GM18907 (cell line): ENCODE results near the gene CEP95.
A peak's percentile ranks its signal among the peaks of the same experiment; 100 is the strongest.
"Not testable (repeated sequence)": the region's sequence is repeated elsewhere in the genome, so short reads cannot be mapped to it uniquely, and the experiment has no call there.

Experiments
- ATAC-seq: cut with Tn5 transposase; IDR thresholded peaks from one replicate; pipeline ENCODE4 v1.9.1; 2021; ENCODE audit warnings: mild to moderate bottlenecking, moderate library complexity; ENCODE audit not compliant: unreplicated experiment

CEP95 gene, protein sequence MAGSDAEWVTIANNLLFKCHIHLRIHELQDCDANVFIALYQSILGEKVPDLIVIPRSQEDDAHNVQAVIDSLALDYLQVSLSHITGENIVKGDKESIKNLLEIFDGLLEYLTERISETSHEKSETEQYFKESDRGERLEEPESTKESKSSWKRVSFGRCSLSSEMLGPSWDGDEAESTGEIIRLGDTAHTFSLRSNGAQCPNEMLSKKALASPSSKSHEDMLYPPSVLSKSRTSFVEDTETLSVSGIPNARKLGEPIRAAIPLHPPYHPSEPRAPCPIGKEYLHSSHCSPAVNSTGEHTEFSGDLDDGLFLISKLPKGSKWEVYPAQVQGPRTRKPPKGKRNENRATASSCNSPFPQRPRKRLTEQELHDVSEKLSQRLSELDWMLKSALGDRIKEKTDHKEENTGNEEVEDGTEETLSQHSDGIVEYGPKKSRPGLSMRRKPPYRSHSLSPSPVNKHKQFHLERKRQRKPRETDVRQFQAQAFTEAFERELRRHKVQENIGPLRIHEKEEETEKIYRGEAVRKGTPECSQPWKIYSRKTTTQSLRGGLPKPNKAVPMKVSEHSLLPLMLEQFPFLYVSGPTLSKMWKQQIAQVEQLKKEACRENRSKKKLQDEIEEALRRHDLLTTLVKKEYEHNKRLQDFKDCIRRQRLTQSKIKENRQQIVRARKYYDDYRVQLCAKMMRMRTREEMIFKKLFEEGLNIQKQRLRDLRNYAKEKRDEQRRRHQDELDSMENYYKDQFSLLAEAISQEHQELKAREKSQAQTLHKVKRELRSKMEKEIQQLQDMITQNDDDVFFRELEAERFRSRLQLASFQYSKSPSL

DNA sequence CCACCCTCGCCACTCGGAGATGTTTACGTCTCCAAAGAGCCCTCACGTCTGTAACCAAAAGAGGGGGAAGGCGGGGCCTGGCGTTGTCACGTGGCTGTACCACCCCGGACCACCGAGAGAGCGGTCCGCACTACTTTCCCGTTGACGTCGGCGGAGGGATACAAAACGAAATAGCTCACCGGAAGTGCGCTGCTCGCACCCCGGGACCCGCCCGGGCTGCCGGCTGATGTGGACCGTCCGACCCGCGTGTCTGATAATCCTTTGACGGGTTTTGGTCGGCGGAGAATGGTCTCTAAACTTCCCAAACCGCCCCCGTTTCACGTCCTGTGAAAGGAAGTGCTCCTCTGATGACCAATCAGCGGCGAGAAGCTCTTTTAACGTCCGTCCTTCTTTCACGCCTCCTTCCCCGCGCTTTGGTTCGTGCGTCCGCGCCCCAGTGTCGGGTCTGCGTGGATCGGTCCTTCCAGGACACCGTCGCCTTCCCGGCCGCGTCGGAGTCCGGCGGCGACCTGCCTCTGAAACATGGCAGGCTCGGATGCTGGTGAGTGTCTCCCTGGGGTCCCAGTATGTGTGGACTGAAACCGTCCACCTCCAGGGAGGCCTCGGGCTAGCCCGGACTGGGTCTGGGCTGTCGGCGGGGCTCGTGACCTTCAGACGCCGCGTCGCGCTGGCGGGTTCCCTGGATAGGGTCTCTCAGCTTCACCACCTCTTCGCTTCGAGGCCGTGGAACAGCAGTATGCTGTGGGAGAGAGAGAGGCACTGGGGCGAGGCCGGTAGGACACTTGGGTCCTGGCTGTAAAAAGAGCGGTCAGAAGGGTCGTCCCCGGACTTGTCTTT lies at the start of gene CEP95:
Gene CEP95, plus strand, starts transcription at position 402 of the 837 bp plus-strand sequence. Its CDS starts 121 bp downstream, at position 523.
- peak; percentile 74 for ATAC-seq

DNA sequence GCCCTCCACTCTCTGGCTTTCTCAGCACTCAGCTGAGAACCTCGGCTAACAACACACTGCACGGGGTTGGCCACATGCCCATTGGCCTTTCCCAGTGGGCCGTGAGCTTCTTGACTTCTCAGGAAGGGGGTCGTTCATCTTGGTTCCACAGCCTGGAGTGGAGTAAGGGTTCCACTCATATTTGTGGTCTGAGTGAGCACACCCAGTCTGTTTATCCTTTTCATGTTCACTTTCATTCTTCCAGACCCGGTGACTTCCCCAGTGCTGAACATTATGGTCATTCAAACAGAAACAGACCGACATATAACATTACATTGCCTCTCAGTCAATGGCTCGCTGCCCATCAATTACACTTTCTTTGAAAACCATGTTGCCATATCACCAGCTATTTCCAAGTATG lies 49.6 kb upstream of the CEP95 start:
- ATAC-seq, result no peak

DNA sequence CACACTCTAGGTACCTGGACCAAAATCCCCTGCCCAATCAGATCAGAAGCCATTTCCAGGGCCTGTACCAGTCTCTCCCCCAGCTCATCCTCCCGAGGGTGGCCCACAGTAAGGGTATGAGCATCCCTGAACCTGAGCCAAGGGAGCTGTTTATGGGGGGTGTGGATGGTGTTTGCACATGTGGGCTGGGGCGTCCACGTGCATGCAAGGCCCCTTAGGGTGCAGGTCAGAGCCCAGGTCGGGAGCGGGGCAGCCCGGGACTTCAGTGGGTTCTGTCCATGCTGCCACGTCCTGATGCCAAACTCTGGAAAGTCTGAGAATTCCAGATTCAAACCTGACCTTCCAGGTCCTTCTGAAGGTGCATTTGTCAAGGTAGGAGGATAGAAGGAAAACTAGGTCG lies 48.0 kb upstream of the CEP95 start:
- ATAC-seq, result no peak

DNA sequence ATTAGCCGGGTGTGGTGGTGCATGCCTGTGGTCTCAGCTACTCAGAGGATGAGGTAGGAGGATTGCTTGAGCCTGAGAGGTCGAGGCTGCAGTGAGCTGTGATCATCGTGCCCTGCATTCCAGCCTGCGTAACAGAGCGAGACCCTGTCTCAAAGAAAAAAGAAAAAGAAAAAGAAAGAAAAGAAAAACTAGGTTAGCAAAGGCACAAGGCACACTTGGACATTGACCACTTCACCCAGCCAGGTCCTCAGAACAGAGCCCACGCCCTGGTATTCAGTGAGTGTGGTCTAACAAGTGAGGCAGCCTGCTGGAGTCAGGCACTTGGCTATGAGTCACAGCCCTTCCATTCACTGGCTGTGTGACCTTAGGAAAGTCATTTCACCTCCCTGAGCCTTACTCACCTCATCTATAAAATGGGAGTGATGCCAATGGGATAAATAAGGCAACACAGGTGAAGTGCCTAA lies 47.5 kb upstream of the CEP95 start:
- ATAC-seq, result no peak

DNA sequence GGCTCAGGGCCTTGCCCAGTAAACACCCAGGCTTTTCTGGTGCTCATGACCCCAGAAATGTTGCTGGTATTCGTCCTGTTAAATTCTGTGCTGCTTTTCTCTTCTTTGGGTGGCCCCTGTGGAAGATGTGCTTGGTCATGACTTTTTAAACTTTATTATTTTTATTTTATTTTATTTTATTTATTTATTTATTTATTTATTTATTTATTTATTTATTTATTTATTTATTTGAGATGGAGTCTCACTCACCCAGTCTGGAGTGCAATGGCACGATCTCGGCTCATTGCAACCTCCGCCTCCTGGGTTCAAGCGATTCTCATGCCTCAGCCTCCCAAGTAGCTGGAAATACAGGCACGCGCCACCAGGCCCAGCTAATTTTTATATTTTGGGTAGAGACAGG lies 47.0 kb upstream of the CEP95 start:
- ATAC-seq, result not testable (repeated sequence)

DNA sequence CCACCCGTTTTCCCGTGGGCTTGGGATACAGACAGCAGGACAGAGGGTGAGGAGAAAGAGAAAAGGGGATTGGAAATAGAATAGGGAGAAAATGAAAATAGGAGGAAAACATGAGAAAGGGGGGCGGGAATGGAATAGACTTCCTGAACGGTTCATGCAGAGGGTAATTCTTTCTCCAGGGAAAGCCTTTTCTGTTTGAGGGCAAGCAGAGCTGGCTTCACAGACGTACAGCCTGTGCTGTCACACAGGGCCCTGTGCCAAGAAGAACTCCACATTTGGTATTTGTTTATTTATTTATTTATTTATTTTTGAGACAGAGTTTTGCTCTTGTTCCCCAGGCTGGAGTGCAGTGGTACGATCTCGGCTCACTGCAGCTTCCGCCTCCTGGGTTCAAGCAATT lies 45.8 kb upstream of the CEP95 start:
- ATAC-seq, result no peak

DNA sequence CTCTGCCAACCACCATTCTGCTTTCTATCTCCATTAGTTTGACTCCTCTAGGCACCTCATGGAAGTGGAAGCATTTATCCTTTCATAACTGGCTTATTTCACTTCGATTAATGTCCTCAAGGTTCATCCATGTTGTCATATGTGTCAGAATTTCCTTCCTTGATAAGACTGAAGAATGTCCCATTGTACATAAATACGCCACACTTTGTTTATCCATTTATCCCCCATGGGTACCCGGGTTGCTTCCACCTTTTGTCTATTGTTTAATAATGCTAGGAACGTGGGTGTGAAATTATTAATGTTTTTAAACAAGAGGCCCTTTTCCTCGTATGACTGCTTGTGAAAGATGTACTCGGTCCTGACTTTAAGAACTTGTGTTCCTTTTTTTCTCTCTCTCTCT lies 45.0 kb upstream of the CEP95 start:
- no peak for ATAC-seq

DNA sequence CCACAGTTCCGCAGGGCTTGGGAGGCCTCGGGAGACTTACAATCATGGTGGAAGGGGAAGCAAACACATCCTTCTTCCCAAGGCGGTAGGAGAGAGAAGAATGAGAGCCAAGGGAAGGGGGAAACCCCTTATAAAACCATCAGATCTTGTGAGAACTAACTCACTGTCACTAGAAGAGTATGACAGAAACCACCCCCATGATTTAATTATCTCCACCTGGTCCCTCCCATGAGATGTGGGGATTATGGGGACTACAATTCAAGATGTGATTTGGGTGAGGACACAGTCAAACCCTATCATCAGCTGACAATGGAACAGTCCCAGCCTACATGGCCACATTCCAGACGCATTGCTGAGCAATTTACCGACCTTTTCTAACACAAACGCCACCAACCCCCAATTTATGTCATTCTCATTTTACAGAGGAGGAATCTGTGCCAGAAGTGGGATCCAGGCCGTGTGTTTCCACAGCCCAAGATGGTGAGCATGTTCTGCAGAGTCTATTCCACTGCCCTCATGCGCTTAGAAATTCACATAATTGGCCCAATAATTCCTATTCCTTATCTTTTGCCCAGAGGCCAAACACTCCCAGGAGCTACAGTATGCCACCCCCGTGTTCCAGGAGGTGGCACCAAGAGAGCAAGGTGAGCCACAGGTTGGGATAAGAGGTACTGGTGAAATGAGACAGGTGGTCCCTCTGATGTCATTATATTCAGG lies 40.6 kb upstream of the CEP95 start:
- no peak for ATAC-seq

DNA sequence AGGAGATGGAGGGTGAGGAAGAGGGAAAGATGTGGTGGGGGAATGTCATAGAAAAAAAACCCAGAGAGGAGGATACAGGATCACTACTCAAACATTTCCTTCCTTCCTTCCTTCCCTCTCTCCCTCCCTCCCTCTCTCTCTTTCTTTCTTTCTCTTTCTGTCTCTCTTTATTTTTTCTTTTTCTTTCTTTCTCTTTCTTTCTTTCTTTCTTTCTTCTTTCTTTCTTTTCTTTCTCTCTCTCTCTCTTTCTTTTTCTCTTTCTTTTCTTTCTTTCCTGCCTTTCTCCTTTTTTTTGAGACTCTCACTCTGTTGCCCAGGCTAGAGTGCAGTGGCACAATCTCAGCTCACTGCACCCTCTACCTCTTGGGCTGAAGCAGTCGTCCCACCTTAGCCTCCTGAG lies 39.9 kb upstream of the CEP95 start:
- ATAC-seq, result not testable (repeated sequence)

DNA sequence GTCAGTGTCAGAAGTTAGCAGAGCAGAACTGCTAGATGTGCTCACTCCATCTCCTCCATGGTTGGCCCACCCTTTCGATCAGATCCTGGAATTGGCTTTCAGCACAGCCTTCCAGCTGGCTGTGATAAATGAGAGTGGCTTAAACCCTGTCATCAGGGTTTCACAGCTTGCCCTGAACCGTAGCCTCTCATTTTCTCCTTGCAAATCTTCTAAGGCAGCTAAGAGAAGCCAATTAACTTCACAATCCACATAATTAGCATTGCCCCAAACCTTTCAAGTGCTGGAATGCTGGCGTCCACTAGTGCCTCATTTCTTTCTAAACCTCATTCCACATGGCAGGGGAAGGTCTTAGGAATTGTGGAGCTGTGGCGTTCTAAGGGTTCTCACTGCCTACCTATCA lies 36.2 kb upstream of the CEP95 start:
- no peak for ATAC-seq

DNA sequence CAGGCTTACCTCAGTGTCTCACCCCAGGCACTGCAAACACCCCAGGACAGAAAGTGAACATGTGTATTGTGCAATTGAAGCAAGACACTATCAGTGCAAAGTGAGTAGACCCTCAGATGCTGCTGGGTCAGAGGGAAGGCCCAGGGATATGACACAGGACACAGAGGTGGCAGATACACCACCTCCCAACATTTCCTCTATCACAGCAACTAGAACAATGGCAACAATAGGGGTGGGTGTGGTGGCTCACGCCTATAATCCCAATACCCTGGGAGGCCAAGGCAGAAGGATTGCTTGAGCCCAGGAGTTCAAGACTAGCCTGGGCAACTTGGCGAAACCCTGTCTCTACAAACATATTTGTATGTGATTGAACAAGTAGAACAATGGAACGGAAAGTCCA lies 35.3 kb upstream of the CEP95 start:
- no peak for ATAC-seq

DNA sequence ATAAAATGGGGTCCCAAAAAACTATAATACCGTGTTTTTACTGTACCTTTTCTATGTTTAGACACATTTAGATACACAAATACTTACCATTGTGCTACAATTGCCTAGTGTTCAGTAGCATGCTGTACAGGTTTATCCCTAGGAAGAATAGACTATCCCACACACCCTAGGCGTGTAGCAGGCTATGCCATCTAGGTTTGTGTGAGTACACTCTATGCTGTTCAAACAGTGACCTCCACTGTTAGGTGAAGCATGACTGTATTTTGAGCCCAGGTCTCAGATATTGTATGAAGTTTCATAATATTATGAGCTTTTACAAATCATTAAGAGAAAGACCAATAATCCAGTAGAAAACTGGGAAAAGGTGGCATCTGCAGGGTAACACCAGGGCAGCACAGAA lies 34.2 kb upstream of the CEP95 start:
- ATAC-seq, result no peak

DNA sequence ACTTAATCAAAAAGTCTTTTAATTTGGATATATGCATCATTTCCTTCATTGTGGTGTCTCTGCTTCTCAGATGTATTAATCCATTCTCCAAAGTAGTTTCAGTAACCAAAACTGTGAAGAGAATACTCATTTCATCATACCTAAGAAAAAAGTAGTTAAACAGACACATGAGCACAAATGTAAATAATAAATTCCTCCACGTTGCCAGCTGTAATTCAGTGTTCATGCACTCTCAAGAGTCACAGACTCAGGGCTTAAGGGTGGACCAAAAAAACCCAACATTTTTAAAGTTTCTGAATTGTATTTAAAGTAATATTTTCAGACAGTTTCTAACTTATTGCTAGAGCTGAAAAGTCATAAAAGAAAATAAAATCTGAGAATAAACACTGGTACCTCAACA lies 28.9 kb upstream of the CEP95 start:
- no peak for ATAC-seq

DNA sequence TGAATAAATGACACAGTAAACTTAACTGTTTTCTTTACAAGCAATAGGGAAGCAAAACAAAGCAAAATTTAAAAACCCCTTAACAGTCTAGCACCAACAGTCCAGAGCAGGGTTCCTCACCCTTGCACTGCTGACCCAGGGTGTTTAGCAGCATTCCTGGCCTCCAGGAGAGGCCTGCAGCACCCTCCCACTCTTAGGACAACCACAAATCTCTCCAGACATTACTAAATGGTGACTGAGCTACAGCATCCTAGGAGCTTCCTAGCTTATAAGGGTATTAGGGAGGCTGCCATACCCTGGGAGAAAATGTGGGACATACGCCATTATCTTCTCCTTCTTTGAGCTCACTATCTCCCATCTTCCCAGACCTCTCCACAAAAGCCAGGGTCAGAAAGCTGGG lies 25.8 kb upstream of the CEP95 start:
- no peak for ATAC-seq

DNA sequence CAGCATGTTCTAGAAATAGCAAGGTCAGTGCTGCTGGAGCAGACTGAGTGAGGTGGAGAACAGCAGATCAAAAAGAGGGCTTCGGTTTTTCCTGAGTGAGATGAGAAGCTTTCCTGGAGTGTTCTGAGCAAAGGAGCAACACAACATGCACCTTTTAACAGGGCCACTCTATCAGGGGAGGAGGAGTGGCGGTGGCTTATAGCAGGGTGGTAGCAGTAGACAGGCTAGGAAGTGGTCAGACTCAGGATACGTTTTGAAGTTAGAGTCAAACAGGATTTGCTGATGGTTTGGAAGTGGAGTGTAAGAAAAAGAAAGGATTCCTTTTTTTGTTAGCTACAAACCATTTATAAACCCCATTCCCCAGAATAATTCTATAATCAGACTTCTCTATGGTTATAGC lies 22.4 kb upstream of the CEP95 start:
- no peak for ATAC-seq

DNA sequence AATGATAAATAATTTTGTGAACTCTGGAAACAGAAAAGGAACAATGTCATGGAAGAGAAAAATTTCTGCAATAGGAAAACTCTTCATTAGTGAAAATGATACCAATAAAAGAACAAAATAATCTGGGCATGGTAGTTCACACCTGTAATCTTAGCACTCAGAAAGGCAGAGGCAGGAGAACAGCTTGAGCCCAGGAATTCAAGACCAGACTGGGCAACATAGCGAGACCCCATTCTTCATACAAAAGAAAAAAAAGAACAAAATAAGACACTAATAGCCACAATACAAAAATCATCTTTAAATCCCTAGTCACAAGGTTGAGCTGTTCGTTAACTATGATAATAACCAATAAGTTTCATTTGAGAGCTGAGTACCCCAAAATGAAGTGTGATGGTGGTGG lies 18.5 kb upstream of the CEP95 start:
- ATAC-seq, result no peak

DNA sequence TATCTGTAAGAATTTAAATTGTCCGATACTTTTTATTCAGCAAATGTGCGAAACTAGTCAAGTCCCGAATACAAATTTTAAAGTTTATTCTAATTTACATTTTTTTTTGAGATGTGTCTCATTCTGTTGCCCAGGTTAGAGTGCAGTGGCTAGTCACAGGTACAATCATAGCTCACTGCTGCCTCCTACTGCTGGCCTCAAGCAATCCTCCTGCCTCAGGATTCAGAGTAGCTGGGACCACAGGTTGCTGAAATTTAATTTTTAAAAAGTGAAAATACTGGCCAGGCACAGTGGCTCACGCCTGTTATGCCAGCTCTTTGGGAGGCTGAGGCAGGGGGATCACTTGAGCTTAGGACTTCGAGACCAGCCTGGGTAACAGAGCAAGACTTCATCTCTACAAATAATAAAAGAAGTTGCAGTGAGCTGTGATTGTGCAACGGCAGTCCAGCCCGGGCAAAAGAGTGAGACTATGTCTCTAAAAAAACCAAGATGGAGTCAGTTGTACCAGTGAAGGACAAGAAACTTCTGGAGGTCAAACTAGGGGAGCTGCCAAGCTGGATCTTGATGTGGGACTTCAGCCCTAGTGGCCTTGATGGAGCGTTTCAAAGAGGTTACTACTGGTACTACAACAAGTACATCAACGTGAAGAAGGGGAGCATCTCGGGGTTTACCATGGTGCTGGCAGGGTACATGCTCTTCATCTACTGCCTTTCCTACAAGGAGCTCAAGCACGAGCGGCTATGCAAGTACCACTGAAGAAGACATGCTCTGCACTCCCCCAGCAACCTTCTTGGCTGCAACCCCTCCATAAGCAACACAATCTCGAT lies 15.5 kb upstream of the CEP95 start:
- ATAC-seq, result no peak

DNA sequence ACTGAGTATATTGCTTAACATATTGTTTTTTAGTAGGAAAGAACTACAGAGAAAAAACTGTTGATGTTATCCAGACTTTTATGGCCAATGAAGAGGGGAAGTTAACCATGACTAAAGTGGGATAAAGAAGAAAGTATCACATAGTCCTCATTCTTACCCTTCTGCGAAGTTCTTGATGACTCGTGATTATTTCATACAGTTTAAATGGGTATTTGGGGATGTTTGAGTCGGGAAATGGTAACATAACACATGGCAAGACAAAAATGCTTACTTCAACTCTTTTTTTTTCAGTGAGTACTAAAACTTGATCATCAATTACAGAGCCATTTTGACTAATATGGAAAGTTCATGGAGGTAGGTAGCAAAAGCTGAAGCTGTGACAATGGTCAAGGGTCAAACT lies 14.8 kb upstream of the CEP95 start:
- no peak for ATAC-seq

DNA sequence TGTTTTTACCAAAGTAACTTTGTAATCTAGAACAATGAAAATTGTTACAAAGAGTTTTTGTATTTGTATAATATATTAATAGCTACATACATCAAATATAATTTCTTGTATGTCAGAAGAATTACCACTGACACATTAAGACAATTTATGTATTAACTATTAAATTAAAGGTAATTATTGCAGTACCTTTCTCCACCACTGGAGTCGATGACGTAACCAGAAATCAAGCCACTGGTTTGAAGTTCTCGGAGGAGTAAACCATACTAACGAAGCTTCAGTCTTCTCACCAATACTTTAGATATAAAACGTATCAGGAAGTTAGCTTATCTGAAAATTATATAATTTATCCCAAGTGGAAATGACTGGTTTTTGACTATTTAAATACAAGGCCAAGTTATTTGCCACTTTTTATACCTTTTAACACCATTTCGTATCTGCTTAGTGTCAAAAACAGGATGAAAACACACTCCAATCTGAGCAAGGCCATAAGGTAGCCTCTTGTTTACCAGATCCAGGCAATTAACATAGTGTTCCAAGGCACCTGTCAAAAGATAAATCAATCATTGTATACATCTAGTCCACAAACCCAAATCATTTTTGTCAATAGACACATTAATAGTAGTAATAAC lies 14.2 kb upstream of the CEP95 start:
- ATAC-seq, result no peak
